ENCODE measurements around the gene ZNF300.

GRCh38 chr5:150918613-150919012 is 13.8 kb upstream of the ZNF300 start:
- no peak for TF ChIP-seq YY1 (IDR thresholded peaks at IDR 0.05)
- TF ChIP-seq, protein P1, sequence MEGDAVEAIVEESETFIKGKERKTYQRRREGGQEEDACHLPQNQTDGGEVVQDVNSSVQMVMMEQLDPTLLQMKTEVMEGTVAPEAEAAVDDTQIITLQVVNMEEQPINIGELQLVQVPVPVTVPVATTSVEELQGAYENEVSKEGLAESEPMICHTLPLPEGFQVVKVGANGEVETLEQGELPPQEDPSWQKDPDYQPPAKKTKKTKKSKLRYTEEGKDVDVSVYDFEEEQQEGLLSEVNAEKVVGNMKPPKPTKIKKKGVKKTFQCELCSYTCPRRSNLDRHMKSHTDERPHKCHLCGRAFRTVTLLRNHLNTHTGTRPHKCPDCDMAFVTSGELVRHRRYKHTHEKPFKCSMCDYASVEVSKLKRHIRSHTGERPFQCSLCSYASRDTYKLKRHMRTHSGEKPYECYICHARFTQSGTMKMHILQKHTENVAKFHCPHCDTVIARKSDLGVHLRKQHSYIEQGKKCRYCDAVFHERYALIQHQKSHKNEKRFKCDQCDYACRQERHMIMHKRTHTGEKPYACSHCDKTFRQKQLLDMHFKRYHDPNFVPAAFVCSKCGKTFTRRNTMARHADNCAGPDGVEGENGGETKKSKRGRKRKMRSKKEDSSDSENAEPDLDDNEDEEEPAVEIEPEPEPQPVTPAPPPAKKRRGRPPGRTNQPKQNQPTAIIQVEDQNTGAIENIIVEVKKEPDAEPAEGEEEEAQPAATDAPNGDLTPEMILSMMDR (IDR thresholded peaks at IDR 0.05; ENCODE audit: low read depth, low read length, missing input control): no peak
- TF ChIP-seq SP1 (IDR thresholded peaks at IDR 0.05): no peak
- TF ChIP-seq TAF1 (conservative IDR thresholded peaks at IDR 0.05): no peak
- TF ChIP-seq RAD21 (IDR thresholded peaks at IDR 0.05): no peak
- no peak for TF ChIP-seq REST (IDR thresholded peaks at IDR 0.05)
- no peak for TF ChIP-seq GABPA (IDR thresholded peaks at IDR 0.05 in 1 of 2, conservative IDR thresholded peaks at IDR 0.05 in 1 of 2)
- no peak for TF ChIP-seq JUND (IDR thresholded peaks at IDR 0.05)
- TF ChIP-seq RXRA (IDR thresholded peaks at IDR 0.05): no peak
- TF ChIP-seq EGR1 (IDR thresholded peaks at IDR 0.05; ENCODE audit: low read depth in 2 of 2): no peak
